ENCODE measurements around the gene LMF1.

LMF1 gene

GRCh38 chr16:984736-985636 lies 14.2 kb upstream of the LMF1 start:
- Histone ChIP-seq H3K4me3 (ENCODE audit: extremely low read depth, insufficient read depth, low read length, poor library complexity, severe bottlenecking) (no peak overlapping the region), H3K36me3 (ENCODE audit: control insufficient read depth, insufficient read depth, low read length) (no peaks in the 10 kb centered on the region), H3K9me3 (ENCODE audit: control insufficient read depth, low read length) (no peaks in the 10 kb centered on the region), H3K4me1 (ENCODE audit: control insufficient read depth, insufficient read depth, low read length, poor library complexity, severe bottlenecking) (peaks cover 3% of the 10 kb centered on the region), H3K27ac (ENCODE audit: low read depth, low read length, severe bottlenecking) (no peak overlapping the region)
- 96 to 97% methylated on average over 68 to 78 of the region's 78 CpGs for WGBS, 2 experiments (ENCODE audit: insufficient coverage in 2 of 2)

- no peaks in the 10 kb centered on the region for H3K9me3 ChIP-seq (ENCODE audit: control insufficient read depth, low read length)
- H3K36me3 ChIP-seq (ENCODE audit: control insufficient read depth, insufficient read depth, low read length): no peaks in the 10 kb centered on the region
- H3K27ac ChIP-seq (ENCODE audit: low read depth, low read length, severe bottlenecking): no peak overlapping the region
- H3K4me3 ChIP-seq (ENCODE audit: extremely low read depth, insufficient read depth, low read length, poor library complexity, severe bottlenecking): no peak overlapping the region
- H3K4me1 ChIP-seq (ENCODE audit: control insufficient read depth, insufficient read depth, low read length, poor library complexity, severe bottlenecking): peaks cover 3% of the 10 kb centered on the region
- WGBS, 2 experiments (ENCODE audit: insufficient coverage in 2 of 2): 87 to 91% methylated on average over 16 to 17 of the region's 22 CpGs
These were observed 13.4 kb upstream of the LMF1 start for GRCh38 chr16:984121-984694.

- no peak overlapping the region for H3K27ac ChIP-seq (ENCODE audit: low read depth, low read length, severe bottlenecking)
- WGBS, 2 experiments (ENCODE audit: insufficient coverage in 2 of 2): 61 to 67% methylated on average over 35 to 47 of the region's 59 CpGs
These were observed 12.6 kb upstream of the LMF1 start for GRCh38 chr16:983044-984030.

DNA sequence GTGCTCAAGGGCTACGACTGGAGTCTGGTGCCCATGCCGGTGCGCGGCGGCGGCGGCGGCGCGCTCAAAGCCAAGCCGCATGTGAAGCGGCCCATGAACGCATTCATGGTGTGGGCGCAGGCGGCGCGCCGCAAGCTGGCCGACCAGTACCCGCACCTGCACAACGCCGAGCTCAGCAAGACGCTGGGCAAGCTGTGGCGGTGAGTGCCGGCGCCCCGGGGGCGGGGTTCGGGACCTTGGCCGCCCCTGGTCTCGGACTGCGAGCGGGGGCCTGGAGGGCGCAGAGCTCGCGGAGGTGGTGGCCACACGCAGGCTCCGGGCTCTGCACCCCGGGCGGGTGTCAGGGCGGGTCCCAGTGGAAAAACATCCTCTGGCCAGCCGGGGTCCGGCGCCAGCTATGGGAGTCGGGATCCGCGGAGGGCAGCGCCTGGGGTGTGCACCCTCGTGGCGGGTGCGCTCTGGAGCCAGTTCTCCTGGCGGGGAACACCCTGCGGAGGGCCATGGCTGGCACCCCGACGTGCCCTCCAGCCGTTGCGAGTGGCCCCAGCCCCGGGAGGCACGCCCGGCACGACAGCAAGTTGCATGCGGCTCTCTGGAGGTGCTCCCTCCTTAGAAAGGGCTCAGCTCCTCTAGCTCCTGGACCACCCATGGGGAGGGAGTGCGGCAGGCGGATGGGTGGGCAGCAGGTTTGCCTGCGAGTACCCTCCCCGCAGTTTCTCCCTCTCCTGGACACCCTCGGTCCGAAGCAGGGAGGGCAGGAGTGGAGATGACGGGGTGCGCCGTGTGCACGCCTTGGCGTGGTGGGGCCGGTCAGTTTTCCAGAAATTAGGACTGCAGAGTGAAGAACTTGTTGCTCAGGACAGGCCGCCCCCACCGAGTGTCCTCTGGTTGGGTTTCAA lies 11.6 kb upstream of the LMF1 start:
- Histone ChIP-seq H3K27ac (ENCODE audit: low read depth, low read length, severe bottlenecking) (no peak overlapping the region), H3K9me3 (ENCODE audit: control insufficient read depth, low read length) (no peaks in the 10 kb centered on the region), H3K4me3 (ENCODE audit: extremely low read depth, insufficient read depth, low read length, poor library complexity, severe bottlenecking) (peak overlapping the region; percentile 33), H3K4me1 (ENCODE audit: control insufficient read depth, insufficient read depth, low read length, poor library complexity, severe bottlenecking) (peaks cover 3% of the 10 kb centered on the region), H3K36me3 (ENCODE audit: control insufficient read depth, insufficient read depth, low read length) (no peaks in the 10 kb centered on the region)
- WGBS, 2 experiments (ENCODE audit: insufficient coverage in 2 of 2): 10 to 11% methylated on average over 48 to 74 of the region's 76 CpGs

More at GRCh38 chr16:983044-984030, 12.6 kb upstream of the LMF1 start:
- Histone ChIP-seq H3K36me3 (ENCODE audit: control insufficient read depth, insufficient read depth, low read length) (no peaks in the 10 kb centered on the region), H3K4me3 (ENCODE audit: extremely low read depth, insufficient read depth, low read length, poor library complexity, severe bottlenecking) (peak overlapping the region; percentile 33), H3K9me3 (ENCODE audit: control insufficient read depth, low read length) (no peaks in the 10 kb centered on the region), H3K4me1 (ENCODE audit: control insufficient read depth, insufficient read depth, low read length, poor library complexity, severe bottlenecking) (peaks cover 3% of the 10 kb centered on the region)

DNA sequence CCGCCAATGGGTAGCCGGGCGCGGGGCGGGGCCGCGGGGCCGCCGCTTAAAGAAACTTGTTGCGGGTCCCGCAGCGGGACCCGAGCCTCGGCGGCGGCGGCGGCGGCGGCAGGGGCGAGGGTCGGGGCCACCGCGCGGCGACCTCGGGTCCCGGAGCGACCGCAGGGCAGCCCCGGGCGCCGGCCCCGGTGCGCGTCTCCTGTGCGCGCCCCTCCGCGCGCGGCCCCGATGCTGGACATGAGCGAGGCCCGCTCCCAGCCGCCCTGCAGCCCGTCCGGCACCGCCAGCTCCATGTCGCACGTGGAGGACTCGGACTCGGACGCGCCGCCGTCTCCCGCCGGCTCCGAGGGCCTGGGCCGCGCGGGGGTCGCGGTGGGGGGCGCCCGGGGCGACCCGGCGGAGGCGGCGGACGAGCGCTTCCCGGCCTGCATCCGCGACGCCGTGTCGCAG lies 10.9 kb upstream of the LMF1 start, which contains the start of gene SOX8:
Gene SOX8, plus strand, starts transcription at position 76 of the 450 bp plus-strand sequence. Its CDS starts 153 bp downstream, at position 229.
- H3K27ac ChIP-seq (ENCODE audit: low read depth, low read length, severe bottlenecking): no peak within 1 kb of the TSS
- H3K4me3 ChIP-seq (ENCODE audit: extremely low read depth, insufficient read depth, low read length, poor library complexity, severe bottlenecking): peak within 1 kb of the TSS; percentile 49
- 0% methylated on average over 49 to 52 of the region's 80 CpGs for WGBS, 2 experiments (ENCODE audit: insufficient coverage in 2 of 2)
- peaks cover 3% of the 10 kb centered on the region for H3K4me1 ChIP-seq (ENCODE audit: control insufficient read depth, insufficient read depth, low read length, poor library complexity, severe bottlenecking)
- no peaks in the 10 kb centered on the region for H3K36me3 ChIP-seq (ENCODE audit: control insufficient read depth, insufficient read depth, low read length)
- H3K9me3 ChIP-seq (ENCODE audit: control insufficient read depth, low read length): no peaks in the 10 kb centered on the region

- WGBS, 2 experiments (ENCODE audit: insufficient coverage in 2 of 2): 1% methylated on average over 17 to 31 of the region's 31 CpGs
- Histone ChIP-seq H3K27ac (ENCODE audit: low read depth, low read length, severe bottlenecking) (no peak overlapping the region), H3K36me3 (ENCODE audit: control insufficient read depth, insufficient read depth, low read length) (no peaks in the 10 kb centered on the region), H3K4me3 (ENCODE audit: extremely low read depth, insufficient read depth, low read length, poor library complexity, severe bottlenecking) (peak overlapping the region; percentile 49), H3K4me1 (ENCODE audit: control insufficient read depth, insufficient read depth, low read length, poor library complexity, severe bottlenecking) (peaks cover 3% of the 10 kb centered on the region), H3K9me3 (ENCODE audit: control insufficient read depth, low read length) (no peaks in the 10 kb centered on the region)
These were observed 9.7 kb upstream of the LMF1 start for GRCh38 chr16:980595-980854.

- WGBS, 2 experiments (ENCODE audit: insufficient coverage in 2 of 2): 19 to 23% methylated on average over 50 to 63 of the region's 63 CpGs
- Histone ChIP-seq H3K9me3 (ENCODE audit: control insufficient read depth, low read length) (no peaks in the 10 kb centered on the region), H3K36me3 (ENCODE audit: control insufficient read depth, insufficient read depth, low read length) (no peaks in the 10 kb centered on the region), H3K27ac (ENCODE audit: low read depth, low read length, severe bottlenecking) (no peak overlapping the region), H3K4me1 (ENCODE audit: control insufficient read depth, insufficient read depth, low read length, poor library complexity, severe bottlenecking) (peaks cover 3% of the 10 kb centered on the region), H3K4me3 (ENCODE audit: extremely low read depth, insufficient read depth, low read length, poor library complexity, severe bottlenecking) (peak overlapping the region; percentile 49)
These were observed 9.2 kb upstream of the LMF1 start for GRCh38 chr16:979859-980594.

DNA sequence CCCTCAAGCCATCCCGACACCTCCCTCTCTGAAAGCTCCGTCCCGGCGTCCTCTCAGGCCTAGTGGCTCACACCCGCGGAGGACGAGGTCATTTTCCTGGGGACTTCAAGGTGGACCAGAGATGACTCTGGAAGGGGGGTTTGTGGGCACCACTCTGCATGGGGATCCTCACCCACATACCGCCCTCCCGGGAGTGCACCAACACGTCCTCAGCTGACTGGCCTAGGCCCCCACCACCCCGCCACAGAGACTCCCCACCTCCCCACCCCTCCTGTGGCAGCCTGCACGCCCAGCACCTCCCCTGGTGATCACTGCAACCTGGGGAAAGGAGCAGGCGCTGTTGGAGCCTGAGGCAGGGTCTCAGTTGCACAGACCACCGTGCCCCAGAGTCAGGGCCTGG lies 8.4 kb upstream of the LMF1 start:
- H3K9me3 ChIP-seq (ENCODE audit: control insufficient read depth, low read length): no peaks in the 10 kb centered on the region
- H3K4me3 ChIP-seq (ENCODE audit: extremely low read depth, insufficient read depth, low read length, poor library complexity, severe bottlenecking): no peak overlapping the region
- no peak overlapping the region for H3K27ac ChIP-seq (ENCODE audit: low read depth, low read length, severe bottlenecking)
- no peaks in the 10 kb centered on the region for H3K36me3 ChIP-seq (ENCODE audit: control insufficient read depth, insufficient read depth, low read length)
- 89 to 91% methylated on average over 10 of the region's 14 CpGs for WGBS, 2 experiments (ENCODE audit: insufficient coverage in 2 of 2)
- H3K4me1 ChIP-seq (ENCODE audit: control insufficient read depth, insufficient read depth, low read length, poor library complexity, severe bottlenecking): peaks cover 3% of the 10 kb centered on the region

DNA sequence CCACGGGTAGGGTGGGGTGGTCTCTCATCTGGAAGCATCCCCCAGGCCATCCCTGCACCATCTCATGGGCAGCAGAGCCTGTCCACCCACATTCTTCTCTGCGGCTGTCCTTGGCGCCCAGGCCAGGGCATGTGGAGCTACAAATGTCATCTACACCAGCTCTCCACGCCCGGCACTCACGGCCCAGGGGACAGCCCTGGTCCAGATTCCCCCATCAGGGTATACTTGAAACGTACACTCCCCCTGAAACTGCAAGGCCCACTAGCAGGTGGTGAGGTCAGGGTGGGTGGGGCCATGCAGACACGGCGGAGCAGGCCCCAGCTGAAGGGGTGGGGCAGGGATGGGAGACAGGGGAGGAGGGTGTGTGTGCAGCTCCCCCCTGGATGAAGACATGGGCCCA lies 7.6 kb upstream of the LMF1 start:
- no peaks in the 10 kb centered on the region for H3K9me3 ChIP-seq (ENCODE audit: control insufficient read depth, low read length)
- H3K4me3 ChIP-seq (ENCODE audit: extremely low read depth, insufficient read depth, low read length, poor library complexity, severe bottlenecking): no peak overlapping the region
- H3K27ac ChIP-seq (ENCODE audit: low read depth, low read length, severe bottlenecking): no peak overlapping the region
- 88 to 92% methylated on average over 7 to 9 of the region's 9 CpGs for WGBS, 2 experiments (ENCODE audit: insufficient coverage in 2 of 2)
- no peaks in the 10 kb centered on the region for H3K36me3 ChIP-seq (ENCODE audit: control insufficient read depth, insufficient read depth, low read length)
- H3K4me1 ChIP-seq (ENCODE audit: control insufficient read depth, insufficient read depth, low read length, poor library complexity, severe bottlenecking): peaks cover under 1% of the 10 kb centered on the region

Data from mesodermal cell (in vitro differentiated cells).